Thymus (tissue), 11 donors: Measurements from ENCODE around the gene AGMAT. TPM values are rescaled to one million over a fixed set of nuclear protein-coding genes. Genes with fewer than 3 reads are reported as not detected.

Experiments used
- DNase-seq, 9 donors: peaks; one replicate each; pipeline ENCODE4 v3.0.0-alpha.2; 2013; ENCODE audit warnings: low spot score in 9 of 9, low read depth in 6 of 9, missing footprints in 1 of 9
- H3K27ac ChIP-seq, 2 donors: one replicate each; pipeline ENCODE4 v1.5.1; 2013; ENCODE audit warnings: control low read depth in 1 of 2, low read depth in 1 of 2, low read length in 1 of 2, mild to moderate bottlenecking in 1 of 2, moderate library complexity in 1 of 2
- H3K27me3 ChIP-seq, 2 donors: one replicate each; pipeline ENCODE4 v1.5.1; 2013; ENCODE audit warnings: low read length in 1 of 2; ENCODE audit not compliant: control insufficient read depth in 2 of 2, insufficient read depth in 1 of 2
- H3K36me3 ChIP-seq, 2 donors: one replicate each; pipeline ENCODE4 v1.5.1; 2013; ENCODE audit warnings: low read length in 1 of 2, mild to moderate bottlenecking in 1 of 2, moderate library complexity in 1 of 2; ENCODE audit not compliant: control insufficient read depth in 2 of 2, insufficient read depth in 2 of 2
- H3K4me1 ChIP-seq, 2 donors: one replicate each; pipeline ENCODE4 v1.5.1; 2013; ENCODE audit warnings: low read length in 2 of 2; ENCODE audit not compliant: control insufficient read depth in 2 of 2, insufficient read depth in 2 of 2
- H3K4me3 ChIP-seq, 2 donors: one replicate each; pipeline ENCODE4 v1.5.1; 2013; ENCODE audit warnings: low read length in 2 of 2, control low read depth in 1 of 2, mild to moderate bottlenecking in 1 of 2
- H3K9me3 ChIP-seq, 2 donors: one replicate each; pipeline ENCODE4 v1.5.1; 2013; ENCODE audit warnings: low read length in 1 of 2, mild to moderate bottlenecking in 1 of 2; ENCODE audit not compliant: control insufficient read depth in 2 of 2, insufficient read depth in 1 of 2
- WGBS: extraction: QIAGEN DNeasy Blood & Tissue Kit; methylation state at CpG from one replicate; pipeline ENCODE4 v1.1.7; 2013; 5-methylcytosine and 5-hydroxymethylcytosine counted together
- polyA plus RNA-seq: library from polyadenylated mRNA; stranded (reverse); fragments of 200-250 nt; gene quantifications from one replicate; pipeline ENCODE4 v1.2.3, GENCODE V29; 2013
- total RNA-seq: library from RNA; stranded (reverse); fragments of 120-200 nt; gene quantifications from one replicate; pipeline ENCODE4 v1.2.4, GENCODE V29; 2013
- donor health status: healthy.

The AGMAT gene
- total and polyA plus RNA-seq, 2 donors: 3.8 to 4.2 TPM

DNA sequence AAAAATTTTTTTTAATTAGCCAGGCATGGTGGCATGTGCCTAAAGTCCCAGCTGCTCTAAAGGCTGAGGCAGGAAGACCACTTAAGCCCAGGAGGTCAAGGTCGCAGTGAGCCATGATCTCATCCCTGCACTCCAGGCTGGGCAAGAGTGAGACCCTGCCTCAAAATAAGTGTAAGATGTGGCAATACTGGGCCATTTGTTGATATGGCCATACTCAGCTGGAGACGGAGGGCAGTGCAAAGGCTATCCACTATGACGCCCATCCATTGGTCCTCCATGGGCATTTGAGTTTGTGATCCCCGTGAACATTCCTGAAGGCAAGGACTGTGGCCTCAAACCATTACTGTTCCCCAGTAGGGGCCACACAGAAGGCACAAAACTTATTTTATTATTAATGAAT, 62.3 kb downstream of the AGMAT start:
- Histone ChIP-seq H3K9me3 (no peaks in the 10 kb centered on the region), H3K27ac (no peak overlapping the region), H3K4me1 (peaks cover 13 to 25% of the 10 kb centered on the region in 2 donors), H3K36me3 (no peaks in the 10 kb centered on the region), H3K4me3 (no peak overlapping the region), H3K27me3 (no peaks in the 10 kb centered on the region)
- 96% methylated on average over 4 of the region's 4 CpGs for WGBS
- no peak for DNase-seq

Other genes starting within 250 kb of the AGMAT start
- 36.3 TPM for gene EFHD2, start 175.2 kb downstream of the AGMAT start, total RNA-seq
- gene EFHD2, start 175.2 kb downstream of the AGMAT start, polyA plus RNA-seq: 62.3 TPM
- not detected for gene CTRC, start 146.6 kb downstream of the AGMAT start, total RNA-seq
- gene CTRC, start 146.6 kb downstream of the AGMAT start, polyA plus RNA-seq: 1.6 TPM
- gene CELA2A, start 128.3 kb downstream of the AGMAT start, total RNA-seq: 0.14 TPM
- 0.41 TPM for gene CELA2A, start 128.3 kb downstream of the AGMAT start, polyA plus RNA-seq
- 0.28 TPM for gene CELA2B, start 108.9 kb downstream of the AGMAT start, total RNA-seq
- gene CELA2B, start 108.9 kb downstream of the AGMAT start, polyA plus RNA-seq: 0.16 TPM
- gene CASP9, start 60.8 kb downstream of the AGMAT start, total RNA-seq: 5.6 TPM
- gene CASP9, start 60.8 kb downstream of the AGMAT start, polyA plus RNA-seq: 27.4 TPM
- 6.5 TPM for gene DNAJC16, start 58.2 kb downstream of the AGMAT start, total RNA-seq
- gene DNAJC16, start 58.2 kb downstream of the AGMAT start, polyA plus RNA-seq: 8.4 TPM
- 7.4 TPM for gene DDI2, start 32.4 kb upstream of the AGMAT start, total RNA-seq
- 10.5 TPM for gene DDI2, start 32.4 kb upstream of the AGMAT start, polyA plus RNA-seq
- 18.1 TPM for gene PLEKHM2, start 99.3 kb upstream of the AGMAT start, total RNA-seq
- gene PLEKHM2, start 99.3 kb upstream of the AGMAT start, polyA plus RNA-seq: 32.5 TPM
- gene SLC25A34, start 151.2 kb upstream of the AGMAT start, total RNA-seq: 0.42 TPM
- 2.4 TPM for gene SLC25A34, start 151.2 kb upstream of the AGMAT start, polyA plus RNA-seq
- gene TMEM82, start 157.4 kb upstream of the AGMAT start, total RNA-seq: not detected
- not detected for gene TMEM82, start 157.4 kb upstream of the AGMAT start, polyA plus RNA-seq
- gene FBLIM1, start 173.7 kb upstream of the AGMAT start, total RNA-seq: 1.6 TPM
- 10.3 TPM for gene FBLIM1, start 173.7 kb upstream of the AGMAT start, polyA plus RNA-seq
- 9.0 TPM for gene UQCRHL, start 222.6 kb upstream of the AGMAT start, total RNA-seq
- gene UQCRHL, start 222.6 kb upstream of the AGMAT start, polyA plus RNA-seq: 4.0 TPM